Measurements from ENCODE around the gene FIGNL2.

GRCh38 chr12:51832354-51833107 lies 16.0 kb downstream of the FIGNL2 start:
- TF ChIP-seq EZH2 (IDR thresholded peaks at IDR 0.05; ENCODE audit: insufficient read depth, poor library complexity, severe bottlenecking) (no peak), EZH2phosphoT487 (IDR thresholded peaks at IDR 0.05; ENCODE audit: insufficient read depth, low read depth) (no peak)
